IMR-90 (cell line): ENCODE data around the gene ST3GAL3.

Experiments
- BHLHE40 ChIP-seq: fragments of 150-350 bp; IDR thresholded peaks from 2 replicates; pipeline ENCODE4 v1.6.1; 2016; ENCODE audit warnings: mild to moderate bottlenecking, low read depth, low read length
- MXI1 ChIP-seq: IDR thresholded peaks from 2 replicates; pipeline ENCODE4 v1.6.1; 2012; ENCODE audit warnings: low read depth, mild to moderate bottlenecking, low read length, moderate library complexity, borderline replicate concordance
- SMC3 ChIP-seq: fragments of 150-350 bp; IDR thresholded peaks from 2 replicates; pipeline ENCODE4 v1.6.1; 2016; ENCODE audit warnings: low read depth, mild to moderate bottlenecking, antibody characterized with exemption, low read length, moderate library complexity
- TF ChIP-seq, protein P1 (sequence below): fragments of 150-350 bp; IDR thresholded peaks from 2 replicates; pipeline ENCODE4 v1.6.1; 2016; ENCODE audit warnings: low read depth, mild to moderate bottlenecking, low read length, moderate library complexity, borderline replicate concordance
- TF ChIP-seq, protein P2 (sequence below): conservative IDR thresholded peaks from 2 replicates; pipeline ENCODE4 v1.5.1; 2012; ENCODE audit warnings: mild to moderate bottlenecking, low read depth, low read length, improper control_type of control experiment

DNA sequence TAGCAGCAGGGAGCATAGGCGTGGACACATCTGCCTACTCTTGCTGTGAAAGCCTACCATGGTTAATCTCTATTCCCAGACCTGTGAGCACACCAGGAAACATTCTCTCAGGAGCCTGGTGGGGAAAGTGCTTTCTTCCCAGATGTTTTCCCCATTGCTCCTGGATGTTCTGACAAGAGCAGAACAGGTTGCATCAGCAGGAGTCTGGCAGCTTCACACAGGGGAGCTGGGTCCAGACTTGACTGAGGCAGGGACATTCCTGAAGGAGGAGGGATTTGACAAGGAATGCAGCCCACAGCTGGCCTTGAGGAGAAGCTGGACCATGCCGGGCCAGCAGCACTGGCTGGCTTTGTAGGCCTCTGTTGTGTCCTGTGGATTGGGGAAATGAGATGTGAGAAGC is 205.3 kb downstream of the ST3GAL3 start:
- TF ChIP-seq, protein P1, sequence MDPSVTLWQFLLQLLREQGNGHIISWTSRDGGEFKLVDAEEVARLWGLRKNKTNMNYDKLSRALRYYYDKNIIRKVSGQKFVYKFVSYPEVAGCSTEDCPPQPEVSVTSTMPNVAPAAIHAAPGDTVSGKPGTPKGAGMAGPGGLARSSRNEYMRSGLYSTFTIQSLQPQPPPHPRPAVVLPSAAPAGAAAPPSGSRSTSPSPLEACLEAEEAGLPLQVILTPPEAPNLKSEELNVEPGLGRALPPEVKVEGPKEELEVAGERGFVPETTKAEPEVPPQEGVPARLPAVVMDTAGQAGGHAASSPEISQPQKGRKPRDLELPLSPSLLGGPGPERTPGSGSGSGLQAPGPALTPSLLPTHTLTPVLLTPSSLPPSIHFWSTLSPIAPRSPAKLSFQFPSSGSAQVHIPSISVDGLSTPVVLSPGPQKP, result no peak
- TF ChIP-seq, protein P2, sequence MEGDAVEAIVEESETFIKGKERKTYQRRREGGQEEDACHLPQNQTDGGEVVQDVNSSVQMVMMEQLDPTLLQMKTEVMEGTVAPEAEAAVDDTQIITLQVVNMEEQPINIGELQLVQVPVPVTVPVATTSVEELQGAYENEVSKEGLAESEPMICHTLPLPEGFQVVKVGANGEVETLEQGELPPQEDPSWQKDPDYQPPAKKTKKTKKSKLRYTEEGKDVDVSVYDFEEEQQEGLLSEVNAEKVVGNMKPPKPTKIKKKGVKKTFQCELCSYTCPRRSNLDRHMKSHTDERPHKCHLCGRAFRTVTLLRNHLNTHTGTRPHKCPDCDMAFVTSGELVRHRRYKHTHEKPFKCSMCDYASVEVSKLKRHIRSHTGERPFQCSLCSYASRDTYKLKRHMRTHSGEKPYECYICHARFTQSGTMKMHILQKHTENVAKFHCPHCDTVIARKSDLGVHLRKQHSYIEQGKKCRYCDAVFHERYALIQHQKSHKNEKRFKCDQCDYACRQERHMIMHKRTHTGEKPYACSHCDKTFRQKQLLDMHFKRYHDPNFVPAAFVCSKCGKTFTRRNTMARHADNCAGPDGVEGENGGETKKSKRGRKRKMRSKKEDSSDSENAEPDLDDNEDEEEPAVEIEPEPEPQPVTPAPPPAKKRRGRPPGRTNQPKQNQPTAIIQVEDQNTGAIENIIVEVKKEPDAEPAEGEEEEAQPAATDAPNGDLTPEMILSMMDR, result no peak
- TF ChIP-seq MXI1 (no peak), SMC3 (no peak), BHLHE40 (no peak)
